HCT116 (cell line): ENCODE measurements around the gene SLC8A1. TPM values are rescaled to one million over a fixed set of nuclear protein-coding genes. Genes with fewer than 3 reads are reported as not detected.

Source experiments
- ATAC-seq: fragments of 200-7000 bp; cut with Tn5 transposase; 2 replicates; pipeline ENCODE4 v1.9.1; 2020; ENCODE audit warnings: mild to moderate bottlenecking, moderate library complexity
- BruUV-seq: library from RNA; stranded (reverse); fragments of 400-500 nt; replicated peaks from 2 replicates; lab custom pipeline; 2021; lab: Mats Ljungman, UMichigan
- CTCF ChIA-PET: fragments of 300-600 bp; sonication (Branson Sonifier 250); formaldehyde crosslinking; loops from one replicate; lab custom pipeline; 2021; ENCODE audit warnings: antibody characterized with exemption; lab: Charles Lee
- POLR2A ChIA-PET: fragments of 300-600, 350-600 bp; sonication (Branson Sonifier 250); formaldehyde crosslinking; loops from one replicate; lab custom pipeline; 2021; ENCODE audit warnings: antibody characterized with exemption; lab: Charles Lee
- RAD21 ChIA-PET, 2 experiments: fragments of 300-600 bp; sonication (Branson Sonifier 250); formaldehyde crosslinking; loops; one replicate each; lab custom pipeline; 2023; ENCODE audit warnings: low total read pairs in 2 of 2; ENCODE audit not compliant: uncharacterized antibody in 2 of 2, unreplicated experiment in 2 of 2, low non-redundant PET in 1 of 2; lab: Charles Lee
- DNase-seq: peaks from one replicate; pipeline ENCODE4 v3.0.0-alpha.2; 2010; ENCODE audit warnings: low read depth, low spot score
- H2AFZ ChIP-seq: fragments of 200-600 bp; shearing (Covaris generic), sonication (generic); 2 replicates; pipeline ENCODE4 v1.6.1; 2017; ENCODE audit warnings: low read depth, mixed run types, mixed read lengths, antibody characterized with exemption, low read length; ENCODE audit not compliant: poor library complexity, severe bottlenecking
- H3K27ac ChIP-seq: 2 replicates; pipeline ENCODE4 v1.5.1; 2012; ENCODE audit warnings: low read depth, low read length
- H3K27me3 ChIP-seq: fragments of 200-600 bp; sonication (generic); 2 replicates; pipeline ENCODE4 v1.6.1; 2016; ENCODE audit warnings: mixed run types, low read length, mixed read lengths; ENCODE audit not compliant: insufficient read depth
- H3K36me3 ChIP-seq, 2 experiments: fragments of 200-500 bp in 1 of 2; fragments of 200-600 bp in 1 of 2; sonication (Bioruptor generic) in 1 of 2; sonication (generic) in 1 of 2; 2 replicates each; pipeline versions ENCODE4 v1.5.1 to v1.6.1; 2014 to 2016; ENCODE audit warnings: low read length in 2 of 2, inconsistent platforms in 1 of 2, mixed read lengths in 1 of 2, mixed run types in 1 of 2; ENCODE audit not compliant: insufficient read depth in 2 of 2, control insufficient read depth in 1 of 2
- H3K4me1 ChIP-seq, 2 experiments: fragments of 200-600 bp in 1 of 2; sonication (generic) in 1 of 2; 2 replicates each; pipeline versions ENCODE4 v1.5.1 to v1.6.1; 2012 to 2017; ENCODE audit warnings: low read length in 2 of 2, inconsistent platforms in 1 of 2, mild to moderate bottlenecking in 1 of 2, mixed read lengths in 1 of 2, mixed run types in 1 of 2, moderate library complexity in 1 of 2; ENCODE audit not compliant: insufficient read depth in 2 of 2, control insufficient read depth in 1 of 2
- H3K4me2 ChIP-seq: fragments of 200-600 bp; sonication (generic); 2 replicates; pipeline ENCODE4 v1.6.1; 2017; ENCODE audit warnings: mixed run types, low read length, mixed read lengths
- H3K4me3 ChIP-seq, 2 experiments: fragments of 200-600 bp in 1 of 2; sonication (generic) in 1 of 2; replicated peaks in 1 of 2; 2 replicates each; pipeline ENCODE4 v1.5.1; 2011 to 2016; ENCODE audit warnings: low read length in 2 of 2, control low read depth in 1 of 2, low read depth in 1 of 2, mild to moderate bottlenecking in 1 of 2, mixed read lengths in 1 of 2, mixed run types in 1 of 2
- H3K79me2 ChIP-seq: fragments of 200-600 bp; sonication (generic); 2 replicates; pipeline ENCODE4 v1.6.1; 2017; ENCODE audit warnings: mild to moderate bottlenecking, mixed run types, low read length, moderate library complexity, mixed read lengths; ENCODE audit not compliant: insufficient read depth
- H3K9ac ChIP-seq: fragments of 200-600 bp; sonication (generic); 2 replicates; pipeline ENCODE4 v1.6.1; 2016; ENCODE audit warnings: low read length, mixed read lengths
- H3K9me2 ChIP-seq: fragments of 200-600 bp; sonication (generic), shearing (Covaris generic); 2 replicates; pipeline ENCODE4 v1.6.1; 2017; ENCODE audit warnings: mixed run types, mild to moderate bottlenecking, moderate library complexity; ENCODE audit not compliant: insufficient read depth
- H3K9me3 ChIP-seq, 2 experiments: fragments of 200-500 bp in 1 of 2; fragments of 200-600 bp in 1 of 2; sonication (Bioruptor generic) in 1 of 2; sonication (generic) in 1 of 2; 2 replicates each; pipeline ENCODE4 v1.6.1; 2014 to 2017; ENCODE audit warnings: low read length in 2 of 2, mixed read lengths in 2 of 2, inconsistent platforms in 1 of 2, low read depth in 1 of 2, mild to moderate bottlenecking in 1 of 2, mixed run types in 1 of 2, moderate library complexity in 1 of 2; ENCODE audit not compliant: control insufficient read depth in 1 of 2, insufficient read depth in 1 of 2
- H4K20me1 ChIP-seq: fragments of 200-600 bp; sonication (generic), shearing (Covaris generic); 2 replicates; pipeline ENCODE4 v1.6.1; 2017; ENCODE audit warnings: mixed run types, mild to moderate bottlenecking, moderate library complexity; ENCODE audit not compliant: insufficient read depth
- ATF3 ChIP-seq: IDR thresholded peaks from 2 replicates; pipeline ENCODE4 v1.6.1; 2012
- ELF1 ChIP-seq: IDR thresholded peaks from 2 replicates; pipeline ENCODE4 v1.6.1; 2012; ENCODE audit warnings: low read depth, borderline replicate concordance
- EZH2 ChIP-seq: fragments of 200-600 bp; sonication (generic); IDR thresholded peaks from 2 replicates; pipeline ENCODE4 v1.6.1; 2017; ENCODE audit warnings: antibody characterized with exemption, mixed run types
- EZH2phosphoT487 ChIP-seq: fragments of 200-600 bp; IDR thresholded peaks from 2 replicates; pipeline ENCODE4 v1.6.1; 2018; ENCODE audit warnings: antibody characterized with exemption, borderline replicate concordance
- POLR2A ChIP-seq: IDR thresholded peaks from 2 replicates; pipeline ENCODE4 v1.7.0; 2011; ENCODE audit warnings: borderline replicate concordance; ENCODE audit not compliant: insufficient read depth, insufficient read length; ENCODE audit errors: extremely low read depth
- POLR2AphosphoS5 ChIP-seq: IDR thresholded peaks from 2 replicates; pipeline ENCODE4 v1.6.1; 2011; ENCODE audit warnings: mild to moderate bottlenecking, low read depth, low read length, moderate library complexity
- RAD21 ChIP-seq: IDR thresholded peaks from 2 replicates; pipeline ENCODE4 v1.6.1; 2012; ENCODE audit warnings: low read depth, mild to moderate bottlenecking
- REST ChIP-seq: IDR thresholded peaks from 2 replicates; pipeline ENCODE4 v1.6.1; 2012; ENCODE audit warnings: low read depth
- SIN3A ChIP-seq: IDR thresholded peaks from 2 replicates; pipeline ENCODE4 v1.6.1; 2012; ENCODE audit warnings: low read depth
- SP1 ChIP-seq: IDR thresholded peaks from 2 replicates; pipeline ENCODE4 v1.6.1; 2012; ENCODE audit warnings: low read depth
- SRF ChIP-seq: IDR thresholded peaks from 2 replicates; pipeline ENCODE4 v1.6.1; 2012; ENCODE audit warnings: low read depth
- TCF7L2 ChIP-seq: IDR thresholded peaks from 2 replicates; pipeline ENCODE4 v1.7.0; 2011; ENCODE audit warnings: borderline replicate concordance, inconsistent platforms; ENCODE audit not compliant: insufficient read depth, insufficient read length; ENCODE audit errors: extremely low read depth
- YY1 ChIP-seq: IDR thresholded peaks from 2 replicates; pipeline ENCODE4 v1.6.1; 2011; ENCODE audit warnings: low read length, low read depth, moderate library complexity, mild to moderate bottlenecking; ENCODE audit not compliant: insufficient replicate concordance; ENCODE audit errors: extremely low read depth
- ZFX ChIP-seq: fragments of 450-650 bp; IDR thresholded peaks from 2 replicates; pipeline ENCODE4 v1.6.1; 2017
- intact Hi-C: fragments of 100-400 bp; cut with micrococcal nuclease; formaldehyde crosslinking; loops from 2 replicates; pipeline ENCODE4 v1.10.0; 2022
- total RNA-seq: library from RNA; stranded (reverse); gene quantifications from one replicate; pipeline ENCODE4 v1.2.1, GENCODE V29; 2021; ENCODE audit not compliant: unreplicated experiment

Gene SLC8A1
- total RNA-seq, 1 experiment from 2014 or later = 0.07 TPM

- Histone ChIP-seq H3K9me3 (no peaks in the 10 kb centered on the region), H3K9ac (no peak overlapping the region), H3K27ac (no peak overlapping the region), H3K4me1 (no peaks in the 10 kb centered on the region), H2AFZ (no peak overlapping the region), H3K36me3 (no peaks in the 10 kb centered on the region), H4K20me1 (no peaks in the 10 kb centered on the region), H3K4me2 (no peak overlapping the region), H3K27me3 (peaks cover 20% of the 10 kb centered on the region), H3K4me3 (no peak overlapping the region), H3K79me2 (no peaks in the 10 kb centered on the region), H3K9me2 (no peaks in the 10 kb centered on the region)
- ATAC-seq = no peak
- no peak for TF ChIP-seq SP1
- TF ChIP-seq SRF = no peak
- DNase-seq = no peak
- CTCF ChIA-PET = no interaction called here
- BruUV-seq = no TSS peak
- intact Hi-C loops = no loop called here
- POLR2A ChIA-PET = no interaction called here
- RAD21 ChIA-PET = no interaction called here
These were observed 195.9 kb downstream of the SLC8A1 start for GRCh38 chr2:40256008-40256407.

GRCh38 chr2:40255103-40255502, 196.8 kb downstream of the SLC8A1 start:
- no peak for ATAC-seq
- BruUV-seq = no TSS peak
- Histone ChIP-seq H3K27me3 (peaks cover 16% of the 10 kb centered on the region), H4K20me1 (no peaks in the 10 kb centered on the region), H3K4me1 (no peaks in the 10 kb centered on the region), H3K4me2 (no peak overlapping the region), H3K9me3 (no peaks in the 10 kb centered on the region), H3K9ac (no peak overlapping the region), H3K4me3 (no peak overlapping the region), H3K79me2 (no peaks in the 10 kb centered on the region), H3K9me2 (no peaks in the 10 kb centered on the region), H3K27ac (no peak overlapping the region), H2AFZ (no peak overlapping the region), H3K36me3 (no peaks in the 10 kb centered on the region)
- intact Hi-C loops = no loop called here
- no peak for TF ChIP-seq RAD21
- no peak for TF ChIP-seq EZH2
- TF ChIP-seq ATF3 = no peak
- TF ChIP-seq YY1 = no peak
- no peak for TF ChIP-seq REST
- TF ChIP-seq SP1 = no peak
- no peak for TF ChIP-seq EZH2phosphoT487
- TF ChIP-seq SIN3A = no peak
- no peak for TF ChIP-seq ZFX
- TF ChIP-seq ELF1 = no peak
- TF ChIP-seq TCF7L2 = no peak
- TF ChIP-seq POLR2A = no peak
- no peak for TF ChIP-seq POLR2AphosphoS5
- DNase-seq = no peak
- ChIA-PET RAD21 (no interaction called here), POLR2A (no interaction called here), CTCF (interaction anchor here (0.7 kb wide), 1 partner anchor 68 kb away, joined by 3 read pairs; no protein-coding TSS in a partner anchor)
